Bronchial epithelial cell (primary cell): ENCODE data around the gene TMC1. TPM values are rescaled to one million over a fixed set of nuclear protein-coding genes. Genes with fewer than 3 reads are reported as not detected.

Source experiments
- DNase-seq: peaks from one replicate; pipeline ENCODE4 v3.0.0-alpha.2; 2010; ENCODE audit warnings: low read depth
- FAIRE-seq: peaks from 2 replicates; lab custom pipeline; 2011; peaks lifted over from hg19 to GRCh38; lab: Jason Lieb, UNC
- H3K27me3 ChIP-seq: 2 replicates; pipeline ENCODE4 v1.5.1; 2011; ENCODE audit warnings: low read length; ENCODE audit not compliant: control insufficient read depth, insufficient read depth
- H3K36me3 ChIP-seq: 2 replicates; pipeline ENCODE4 v1.5.1; 2011; ENCODE audit warnings: low read length; ENCODE audit not compliant: control insufficient read depth, insufficient read depth
- H3K4me3 ChIP-seq: 2 replicates; pipeline ENCODE4 v1.5.1; 2011; ENCODE audit warnings: mild to moderate bottlenecking, low read depth, low read length, control low read depth
- total RNA-seq: library from RNA; depleted of rRNA; stranded (reverse); fragments of >200 nt; gene quantifications from 2 replicates; pipeline ENCODE4 v1.2.1, GENCODE V29; 2014
- TF ChIP-seq, protein P1 (sequence below): IDR thresholded peaks from 2 replicates; pipeline ENCODE4 v1.5.1; 2011; ENCODE audit warnings: mild to moderate bottlenecking, moderate library complexity, low read length, control low read depth, inconsistent platforms; ENCODE audit not compliant: insufficient read depth, severe bottlenecking

Gene TMC1
- total RNA-seq, 1 donor from 2014 or later: not detected

DNA sequence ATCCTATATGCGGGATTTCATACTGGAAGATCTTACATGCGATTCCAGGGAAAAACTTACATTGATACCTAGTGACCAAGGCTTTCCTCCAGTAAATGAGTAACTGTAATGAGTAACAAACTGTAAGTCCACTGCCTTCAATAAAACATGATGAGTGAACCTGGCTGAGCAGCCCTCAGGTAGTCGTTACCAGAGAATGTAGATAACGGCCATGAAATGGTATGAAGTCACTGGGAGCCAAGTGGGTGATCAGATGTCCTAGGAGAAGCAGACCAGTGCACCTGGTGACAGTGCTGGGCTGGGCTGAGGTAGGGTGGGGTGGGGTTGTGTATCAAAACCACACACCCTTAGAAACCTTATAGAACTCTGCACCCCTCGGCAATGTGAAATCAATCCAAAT lies 227.9 kb downstream of the TMC1 start:
- Histone ChIP-seq H3K27me3 (no peaks in the 10 kb centered on the region), H3K4me3 (no peak overlapping the region), H3K36me3 (no peaks in the 10 kb centered on the region)
- FAIRE-seq: no peak
- TF ChIP-seq, protein P1, sequence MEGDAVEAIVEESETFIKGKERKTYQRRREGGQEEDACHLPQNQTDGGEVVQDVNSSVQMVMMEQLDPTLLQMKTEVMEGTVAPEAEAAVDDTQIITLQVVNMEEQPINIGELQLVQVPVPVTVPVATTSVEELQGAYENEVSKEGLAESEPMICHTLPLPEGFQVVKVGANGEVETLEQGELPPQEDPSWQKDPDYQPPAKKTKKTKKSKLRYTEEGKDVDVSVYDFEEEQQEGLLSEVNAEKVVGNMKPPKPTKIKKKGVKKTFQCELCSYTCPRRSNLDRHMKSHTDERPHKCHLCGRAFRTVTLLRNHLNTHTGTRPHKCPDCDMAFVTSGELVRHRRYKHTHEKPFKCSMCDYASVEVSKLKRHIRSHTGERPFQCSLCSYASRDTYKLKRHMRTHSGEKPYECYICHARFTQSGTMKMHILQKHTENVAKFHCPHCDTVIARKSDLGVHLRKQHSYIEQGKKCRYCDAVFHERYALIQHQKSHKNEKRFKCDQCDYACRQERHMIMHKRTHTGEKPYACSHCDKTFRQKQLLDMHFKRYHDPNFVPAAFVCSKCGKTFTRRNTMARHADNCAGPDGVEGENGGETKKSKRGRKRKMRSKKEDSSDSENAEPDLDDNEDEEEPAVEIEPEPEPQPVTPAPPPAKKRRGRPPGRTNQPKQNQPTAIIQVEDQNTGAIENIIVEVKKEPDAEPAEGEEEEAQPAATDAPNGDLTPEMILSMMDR: no peak
- peak; percentile 17 for DNase-seq

DNA sequence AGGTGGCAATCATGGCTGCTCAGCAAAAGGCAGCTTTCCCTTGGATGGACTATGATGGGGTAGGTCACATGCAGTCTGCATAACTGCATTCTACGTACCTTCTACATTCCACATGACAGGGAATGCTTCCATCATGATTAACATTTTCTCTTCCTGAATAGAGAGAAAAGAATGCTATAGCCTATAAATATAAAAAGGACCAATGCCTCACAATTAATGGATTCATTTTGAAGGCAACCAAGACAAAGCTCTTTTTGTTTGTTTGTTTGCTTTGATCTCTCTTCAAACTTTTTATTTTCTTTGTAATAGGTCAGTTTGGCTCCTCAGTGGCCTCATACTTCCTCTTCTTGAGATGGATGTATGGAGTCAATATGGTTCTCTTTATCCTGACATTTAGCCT lies 230.1 kb downstream of the TMC1 start:
- Histone ChIP-seq H3K4me3 (no peak overlapping the region), H3K27me3 (no peaks in the 10 kb centered on the region), H3K36me3 (no peaks in the 10 kb centered on the region)
- FAIRE-seq: no peak
- no peak for DNase-seq
- TF ChIP-seq, protein P1: no peak

DNA sequence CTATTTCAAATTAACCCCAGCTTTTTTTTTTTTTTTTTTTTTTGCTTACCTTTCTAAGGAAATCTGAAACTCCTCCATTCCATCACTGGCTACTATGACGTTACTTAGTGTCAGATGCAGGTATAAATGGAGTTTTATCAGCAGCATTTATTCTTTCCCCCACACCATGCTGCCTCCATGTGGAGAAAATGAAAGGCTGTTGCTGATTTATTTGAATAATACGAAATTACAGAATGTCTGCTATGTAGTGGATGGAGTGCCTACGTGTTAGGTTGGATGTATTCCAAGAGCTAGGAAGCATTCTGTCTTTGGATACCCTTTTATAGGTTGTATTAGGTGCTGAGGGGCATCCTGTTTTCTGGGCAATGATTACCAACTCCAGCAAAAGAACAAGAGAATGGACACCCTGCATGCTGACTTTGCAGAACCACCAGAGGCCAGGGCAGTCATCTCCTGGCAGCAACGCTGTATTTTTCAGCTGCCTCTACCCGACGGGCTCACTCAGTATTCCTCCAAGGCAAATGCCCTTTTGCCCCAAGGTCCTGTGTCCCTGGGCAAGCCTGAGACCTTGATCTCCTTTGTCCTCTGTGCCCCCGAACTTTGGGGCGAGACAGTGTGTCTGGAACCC lies 232.0 kb downstream of the TMC1 start:
- H3K27me3 ChIP-seq: no peaks in the 10 kb centered on the region
- no peaks in the 10 kb centered on the region for H3K36me3 ChIP-seq
- TF ChIP-seq, protein P1: peak; percentile 50
- no peak overlapping the region for H3K4me3 ChIP-seq
- FAIRE-seq: no peak
- peak; percentile 46 for DNase-seq

DNA sequence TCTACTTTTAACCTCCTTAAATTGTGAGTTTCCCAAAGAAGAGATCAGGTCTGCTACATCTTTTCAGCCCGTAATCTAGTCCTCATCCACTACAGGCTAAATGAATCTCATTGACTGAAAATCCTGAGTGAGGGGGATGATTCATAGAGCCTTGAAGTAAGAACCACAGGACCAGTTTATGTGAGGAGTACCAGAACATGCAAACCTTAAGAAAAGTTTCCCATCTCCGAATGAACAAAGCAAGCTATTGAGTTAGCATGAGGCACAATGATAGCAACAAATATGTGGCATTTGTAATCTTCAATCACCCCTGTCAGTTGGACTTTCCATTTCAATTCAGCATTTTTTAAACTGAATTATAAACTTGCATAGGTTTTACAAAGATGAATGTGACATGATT lies 234.4 kb downstream of the TMC1 start:
- no peaks in the 10 kb centered on the region for H3K27me3 ChIP-seq
- DNase-seq (no peak), FAIRE-seq (no peak)
- no peaks in the 10 kb centered on the region for H3K36me3 ChIP-seq
- H3K4me3 ChIP-seq: no peak overlapping the region
- TF ChIP-seq, protein P1: no peak

DNA sequence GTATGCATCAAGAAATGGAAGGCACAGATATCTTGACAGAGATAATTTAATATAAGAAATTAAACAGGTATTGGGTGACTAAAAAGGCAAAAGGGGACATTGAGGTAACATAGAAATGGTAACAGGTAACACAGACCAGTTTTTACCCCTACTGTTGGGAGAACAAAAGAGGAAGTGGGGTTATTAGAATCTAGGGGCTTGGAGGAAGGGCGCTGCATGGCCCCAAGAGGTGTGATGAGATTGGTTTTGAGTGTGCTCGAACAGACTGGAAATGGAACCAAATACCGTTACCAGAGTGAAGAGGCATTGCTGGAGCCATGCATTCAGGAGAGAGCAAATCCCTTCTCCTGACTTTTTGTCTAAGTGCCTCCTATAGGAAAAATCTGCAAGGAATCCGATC lies 237.5 kb downstream of the TMC1 start:
- no peaks in the 10 kb centered on the region for H3K36me3 ChIP-seq
- TF ChIP-seq, protein P1: no peak

DNA sequence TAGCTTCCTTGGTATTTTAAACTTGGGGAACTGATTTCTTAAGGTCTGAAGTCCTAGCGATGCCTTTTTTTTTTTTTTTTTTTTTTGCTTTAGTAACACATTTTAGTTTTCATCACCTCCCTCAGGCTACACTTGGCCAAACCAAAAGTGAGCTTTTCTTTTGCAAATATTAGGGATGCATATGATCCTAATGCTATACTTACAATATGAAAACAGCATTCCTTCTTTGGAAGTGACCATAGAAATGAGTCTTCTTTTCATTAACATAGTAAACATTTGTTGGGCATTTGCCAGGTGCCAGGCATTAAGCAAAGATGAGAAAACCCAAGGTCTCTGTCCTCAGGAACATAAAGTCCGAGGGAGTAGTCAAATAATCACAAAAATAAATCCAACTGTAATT lies 241.6 kb downstream of the TMC1 start:
- Histone ChIP-seq H3K27me3 (no peaks in the 10 kb centered on the region), H3K4me3 (no peak overlapping the region), H3K36me3 (no peaks in the 10 kb centered on the region)
- no peak for DNase-seq
- FAIRE-seq: no peak
- TF ChIP-seq, protein P1: no peak

More for the DNA sequence above, 237.5 kb downstream of the TMC1 start:
- Histone ChIP-seq H3K4me3 (no peak overlapping the region), H3K27me3 (no peaks in the 10 kb centered on the region)
- DNase-seq (no peak), FAIRE-seq (no peak)
